NCI-H1092 (cell line): ENCODE measurements around the gene PLEKHG7.
"Not testable (repeated sequence)": the region's sequence is repeated elsewhere in the genome, so short reads cannot be mapped to it uniquely, and the experiment has no call there.

ENCODE experiments used
- DNase-seq: peaks from one replicate; lab custom pipeline; 2025; lab: John Stamatoyannopoulos, UW

PLEKHG7 gene, protein sequence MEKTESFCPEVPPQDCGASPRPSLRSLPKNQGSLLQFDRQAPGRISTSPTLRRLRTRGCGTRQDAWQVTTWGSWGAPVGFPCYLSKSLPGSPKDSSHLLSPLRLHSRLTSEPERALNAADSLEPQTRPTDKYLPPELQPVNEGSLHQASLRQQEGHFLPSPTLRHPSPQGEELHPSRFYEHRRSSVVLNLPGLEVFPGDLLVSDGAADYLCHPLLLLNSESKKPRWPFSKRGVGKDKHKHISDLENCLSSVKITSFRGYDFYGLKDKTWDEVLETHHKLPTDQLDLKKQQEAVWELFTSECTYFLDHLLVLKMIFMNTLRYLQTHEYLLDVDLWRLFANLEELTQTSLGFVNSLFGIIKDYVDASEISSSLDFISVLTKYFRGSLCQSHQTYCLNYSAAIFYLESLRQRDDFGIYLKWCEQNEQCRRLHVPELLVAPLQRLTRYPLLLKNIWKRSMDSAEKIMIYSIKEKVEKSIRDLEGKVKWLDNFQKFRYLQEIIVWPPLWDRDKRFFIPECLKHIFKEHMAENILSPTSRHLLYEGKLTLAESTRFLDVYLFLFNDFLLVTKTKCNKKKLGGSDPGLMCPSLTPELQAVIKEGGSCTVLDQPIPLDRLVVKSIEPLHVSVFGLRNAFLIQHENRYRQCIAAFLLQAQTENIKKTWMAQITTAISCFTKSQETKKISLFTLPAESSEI

DNA sequence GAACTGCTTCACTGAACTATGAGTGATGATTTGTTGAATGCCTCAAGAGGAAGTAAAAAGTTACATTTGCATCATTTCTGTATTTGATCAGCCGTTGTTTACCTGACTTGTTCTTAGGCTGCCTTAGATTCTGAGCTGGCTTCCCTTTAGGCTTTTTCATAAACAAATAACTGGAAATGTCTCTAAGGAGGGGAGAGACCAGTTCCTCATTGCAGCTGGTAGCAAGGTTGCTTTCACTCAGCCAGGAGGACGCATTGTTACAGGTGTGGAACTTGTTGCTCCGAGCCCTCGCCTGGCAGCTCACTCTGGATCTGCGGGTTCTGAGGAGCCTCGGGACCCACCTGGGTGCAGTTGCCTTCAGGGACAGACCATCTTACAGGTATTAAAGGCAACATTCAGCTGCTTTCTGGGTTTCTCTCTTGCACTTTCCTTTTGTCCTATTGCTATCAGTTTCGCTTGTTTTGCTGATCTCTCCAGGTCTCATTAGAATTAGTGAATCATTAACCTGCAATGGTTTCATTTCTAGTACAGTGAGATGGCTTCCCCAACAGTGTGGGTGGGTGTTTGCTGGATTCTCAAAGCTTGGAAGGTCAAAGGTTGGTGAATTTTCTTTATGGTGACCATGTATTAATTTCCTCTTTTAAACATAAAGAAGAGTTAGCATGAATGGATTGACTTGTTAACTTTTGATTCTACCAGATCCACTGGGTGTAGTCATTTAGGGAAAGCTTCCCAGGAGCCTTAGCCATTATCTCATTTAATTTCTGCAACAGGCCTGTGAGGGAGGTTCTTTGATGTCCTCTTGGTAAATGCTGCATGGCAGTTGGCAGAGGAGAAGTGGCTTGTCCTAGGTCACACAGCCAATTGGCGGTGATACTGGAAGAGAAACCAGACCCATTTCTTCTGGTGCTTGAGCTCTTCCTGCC is at the start of gene PLEKHG7:
Gene PLEKHG7, plus strand, starts transcription at position 236 of the 926 bp plus-strand sequence. CDS start 3,643 bp downstream, outside the sequence.
- no peak for DNase-seq

GRCh38 chr12:92654256-92654655 is 48.5 kb upstream of the PLEKHG7 start:
- not testable (repeated sequence) for DNase-seq

DNA sequence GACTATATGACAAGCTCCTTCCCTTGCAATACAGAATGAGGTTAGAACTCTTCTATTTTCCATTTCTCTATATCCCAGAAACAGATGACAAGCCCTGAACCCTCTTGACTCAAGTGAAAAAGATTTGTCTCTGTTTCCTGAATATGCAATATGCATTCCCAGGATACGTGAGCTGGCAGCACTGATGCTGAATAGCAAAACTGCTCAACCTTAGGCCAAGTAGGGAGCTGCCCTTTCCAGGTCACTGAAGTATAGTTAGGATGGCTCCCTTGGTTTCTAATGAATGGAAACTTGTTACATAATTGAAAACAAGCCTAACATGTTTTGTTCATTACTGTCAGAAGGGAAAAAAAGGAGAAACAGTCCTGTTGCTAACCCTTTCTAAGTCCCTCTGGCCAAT is 47.9 kb upstream of the PLEKHG7 start:
- DNase-seq: no peak

GRCh38 chr12:92656911-92657310 is 45.9 kb upstream of the PLEKHG7 start:
- no peak for DNase-seq

DNA sequence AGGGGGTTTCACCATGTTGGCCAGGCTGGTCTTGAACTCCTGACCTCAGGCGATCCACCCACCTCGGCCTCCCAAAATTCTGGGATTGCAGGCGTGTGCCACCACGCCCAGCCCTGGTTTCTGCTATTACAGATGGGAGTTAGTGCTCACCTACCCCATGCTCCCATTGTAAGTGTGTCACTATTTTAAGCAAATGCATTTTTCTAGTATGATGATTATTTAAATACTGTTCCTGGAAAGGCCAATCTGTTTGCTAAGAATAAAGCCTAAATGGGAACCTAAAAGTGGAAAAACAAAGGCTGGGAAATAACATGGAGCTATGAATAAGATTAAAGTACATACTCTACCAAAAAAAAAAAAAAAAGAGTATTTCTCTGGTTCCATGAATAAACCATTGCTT is 45.0 kb upstream of the PLEKHG7 start:
- DNase-seq: no peak

DNA sequence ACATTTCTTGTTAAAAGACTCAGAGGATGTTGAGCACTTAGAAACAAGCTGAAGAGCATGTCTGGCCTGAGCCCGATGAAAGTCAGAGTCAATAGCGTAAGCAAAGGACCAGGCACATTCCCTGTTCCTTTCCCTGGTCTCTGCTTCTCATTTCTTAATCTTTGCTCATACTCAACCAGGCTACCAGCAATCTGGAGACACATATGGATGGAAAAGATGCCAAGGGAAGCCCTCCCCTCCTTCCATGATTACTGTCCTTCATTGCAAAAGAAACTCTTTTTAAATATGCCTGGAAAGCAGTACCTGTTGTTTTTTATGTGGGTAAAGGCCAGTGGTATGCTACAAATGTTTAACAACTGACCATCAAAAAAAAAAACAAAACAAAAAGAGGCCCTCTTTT is 44.2 kb upstream of the PLEKHG7 start:
- no peak for DNase-seq

- no peak for DNase-seq
Observed at GRCh38 chr12:92661269-92661668, 41.5 kb upstream of the PLEKHG7 start.

- no peak for DNase-seq
Observed at GRCh38 chr12:92665496-92665895, 37.3 kb upstream of the PLEKHG7 start.

GRCh38 chr12:92668739-92669138 is 34.0 kb upstream of the PLEKHG7 start:
- DNase-seq: no peak

DNA sequence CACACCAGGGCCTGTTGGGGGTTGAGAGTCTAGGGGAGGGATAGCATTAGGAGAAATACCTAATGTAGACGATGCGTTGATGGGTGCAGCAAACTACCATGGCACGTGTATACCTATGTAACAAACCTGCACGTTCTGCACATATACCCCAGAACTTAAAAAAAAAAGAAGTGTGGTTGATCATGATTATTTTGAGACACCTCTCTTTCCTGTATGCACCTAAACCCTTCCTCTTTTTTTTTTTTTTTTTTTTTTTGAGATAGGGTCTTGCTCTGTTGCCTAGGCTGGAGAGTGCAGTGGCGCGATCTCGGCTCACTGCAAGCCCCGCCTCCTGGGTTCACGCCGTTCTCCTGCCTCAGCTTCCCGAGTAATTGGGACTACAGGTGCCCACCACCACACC is 31.3 kb upstream of the PLEKHG7 start:
- DNase-seq: not testable (repeated sequence)

- DNase-seq: no peak
Observed at GRCh38 chr12:92673756-92674155, 29.0 kb upstream of the PLEKHG7 start.

- DNase-seq: no peak
Observed at GRCh38 chr12:92674500-92674899, 28.3 kb upstream of the PLEKHG7 start.

GRCh38 chr12:92675092-92675865 is 27.5 kb upstream of the PLEKHG7 start:
- DNase-seq: no peak

GRCh38 chr12:92676710-92677109 is 26.1 kb upstream of the PLEKHG7 start:
- no peak for DNase-seq

DNA sequence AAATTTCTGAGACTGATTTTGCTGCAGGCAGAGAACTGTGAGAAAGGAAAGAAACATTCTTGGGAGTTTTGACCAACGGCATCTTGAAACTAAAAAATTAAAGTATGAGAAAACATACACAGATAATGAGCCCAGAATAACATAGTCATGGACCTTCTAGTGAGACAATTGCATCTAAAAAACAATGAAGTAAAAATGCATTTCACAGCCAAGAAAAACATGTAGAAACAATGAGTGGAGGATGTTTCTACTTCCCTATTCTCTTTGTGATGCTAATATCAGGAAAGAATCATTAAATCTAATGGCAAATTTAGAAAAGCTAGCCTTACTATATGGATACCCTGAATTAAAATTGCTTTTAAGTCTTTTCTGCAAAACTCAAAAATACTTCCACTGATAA is 12.2 kb upstream of the PLEKHG7 start:
- DNase-seq: no peak

DNA sequence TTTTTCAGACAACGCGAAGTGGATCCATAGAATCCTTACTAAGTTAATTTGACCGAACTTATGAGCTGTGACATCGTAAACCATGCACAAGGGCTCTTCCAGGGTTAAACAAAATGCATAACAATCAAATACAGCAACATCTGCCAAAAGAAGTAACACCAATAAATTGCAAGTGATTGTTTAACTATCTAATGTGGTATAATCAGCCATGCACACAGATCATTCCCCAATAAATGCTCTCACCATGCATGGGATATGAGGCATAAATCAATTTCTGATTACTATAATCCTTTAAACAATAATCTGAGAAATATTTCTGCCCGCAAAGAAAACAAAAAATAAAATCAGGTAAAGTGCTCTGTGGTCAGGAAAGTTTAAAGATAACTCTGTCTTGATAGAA is 7.7 kb upstream of the PLEKHG7 start:
- no peak for DNase-seq

GRCh38 chr12:92695577-92695976 is 7.2 kb upstream of the PLEKHG7 start:
- DNase-seq: no peak

DNA sequence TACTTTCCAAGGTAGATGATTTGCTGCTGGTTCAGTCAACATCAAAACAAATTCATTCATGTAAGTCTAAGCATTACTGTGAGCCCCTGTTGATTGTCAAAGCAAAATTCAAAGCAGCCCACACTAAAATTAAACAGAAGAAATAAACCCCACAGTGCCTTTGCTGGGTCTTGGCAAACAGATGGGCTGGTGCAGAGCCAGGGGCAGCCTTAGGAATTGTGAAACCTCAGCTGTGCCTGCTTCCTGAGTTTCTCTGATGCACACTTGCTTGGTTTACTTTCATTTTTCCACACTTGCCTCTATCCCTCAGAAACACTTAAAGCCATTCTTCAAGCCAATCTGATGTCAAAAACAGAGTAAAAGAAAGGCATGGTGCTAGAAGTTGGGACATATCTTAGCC is 6.6 kb upstream of the PLEKHG7 start:
- no peak for DNase-seq

GRCh38 chr12:92698474-92698873 is 4.3 kb upstream of the PLEKHG7 start:
- DNase-seq: no peak

GRCh38 chr12:92701441-92701840 is 1.3 kb upstream of the PLEKHG7 start:
- no peak for DNase-seq

DNA sequence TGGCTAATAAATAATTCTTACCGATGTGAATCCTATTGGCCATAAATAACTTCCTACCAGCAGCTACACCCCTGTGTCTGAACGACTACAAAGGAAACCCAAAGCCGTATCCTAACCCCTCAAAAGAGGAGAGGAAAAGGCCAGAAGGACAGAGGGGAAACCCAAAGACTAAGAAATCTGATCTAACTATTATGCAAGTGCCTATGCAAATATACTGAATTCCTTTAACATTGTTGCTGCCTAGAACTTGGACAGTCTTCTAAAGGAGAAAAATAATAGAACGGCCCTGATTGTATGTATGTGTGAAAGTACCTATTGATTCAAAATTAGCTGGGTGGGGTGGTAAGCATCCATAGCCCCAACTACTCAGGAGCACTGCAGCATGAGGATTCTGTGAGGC is 997 bp downstream of the PLEKHG7 start:
- DNase-seq: no peak

DNA sequence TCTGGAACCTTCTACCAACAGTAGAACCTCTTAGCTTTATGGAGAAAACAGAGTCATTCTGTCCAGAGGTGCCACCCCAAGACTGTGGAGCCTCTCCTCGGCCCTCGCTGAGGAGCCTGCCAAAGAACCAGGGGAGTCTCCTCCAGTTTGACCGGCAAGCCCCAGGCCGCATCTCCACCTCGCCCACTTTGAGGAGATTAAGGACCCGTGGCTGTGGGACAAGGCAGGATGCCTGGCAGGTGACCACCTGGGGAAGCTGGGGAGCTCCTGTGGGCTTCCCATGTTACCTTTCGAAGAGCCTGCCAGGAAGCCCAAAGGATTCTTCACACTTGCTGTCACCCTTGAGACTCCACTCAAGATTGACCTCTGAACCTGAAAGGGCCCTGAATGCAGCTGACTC is 3.8 kb downstream of the PLEKHG7 start:
- DNase-seq: no peak
